Activated CD4-positive, alpha-beta T cell treated with anti-CD3 and anti-CD28 coated beads for 36 hours (primary cell): Measurements from ENCODE around the gene RAPGEF4. TPM values are rescaled to one million over a fixed set of nuclear protein-coding genes. Genes with fewer than 3 reads are reported as not detected.

Experiments
- ATAC-seq: fragments of 200-7000 bp; cut with Tn5 transposase; one replicate; pipeline ENCODE4 v1.10.0; 2021; ENCODE audit warnings: mild to moderate bottlenecking, moderate library complexity
- CTCF ChIA-PET: fragments of 350-600 bp; sonication (Branson Sonifier 250); formaldehyde crosslinking; loops from one replicate; lab custom pipeline; 2021; ENCODE audit warnings: antibody characterized with exemption; lab: Charles Lee
- POLR2A ChIA-PET: fragments of 350-600 bp; sonication (Branson Sonifier 250); formaldehyde crosslinking; loops from one replicate; lab custom pipeline; 2021; ENCODE audit warnings: antibody characterized with exemption, inconsistent platforms; lab: Charles Lee
- DNase-seq: peaks from one replicate; pipeline ENCODE4 v3.0.0-alpha.2; 2020
- H3K27ac Mint-ChIP-seq: one replicate; pipeline ENCODE4 v1.8.0; 2021; ENCODE audit warnings: mixed read lengths
- H3K27me3 Mint-ChIP-seq: one replicate; pipeline ENCODE4 v1.8.0; 2021; ENCODE audit warnings: mixed read lengths
- H3K36me3 Mint-ChIP-seq: one replicate; pipeline ENCODE4 v1.8.0; 2021; ENCODE audit warnings: low read depth, mixed read lengths
- H3K4me1 Mint-ChIP-seq: one replicate; pipeline ENCODE4 v1.8.0; 2021; ENCODE audit warnings: mixed read lengths
- H3K4me3 Mint-ChIP-seq: one replicate; pipeline ENCODE4 v1.8.0; 2021; ENCODE audit warnings: mild to moderate bottlenecking, moderate library complexity, mixed read lengths
- H3K9me3 Mint-ChIP-seq: one replicate; pipeline ENCODE4 v1.8.0; 2021; ENCODE audit warnings: low read depth, mixed read lengths
- intact Hi-C, 2 experiments: fragments of 100-400 bp; cut with DNase I in 1 of 2; cut with micrococcal nuclease in 1 of 2; formaldehyde crosslinking; loops; one replicate each; pipeline versions ENCODE4 v1.14.2 to v1.15.1; 2022 to 2024; cut with DNase I, micrococcal nuclease
- total RNA-seq, 2 experiments: library from RNA; stranded (reverse); gene quantifications; one replicate each; pipeline ENCODE4 v1.2.3, GENCODE V29; 2021

Gene RAPGEF4
- total RNA-seq, 2 experiments from 2014 or later: 0.28 to 0.50 TPM

- intact Hi-C loops: no loop called here
- POLR2A ChIA-PET: no interaction called here
- CTCF ChIA-PET: interaction anchor here (1.2 kb wide), 1 partner anchor 75 kb away, joined by 4 read pairs; no protein-coding TSS in a partner anchor
- DNase-seq: no peak
- Mint-ChIP-seq H3K27ac (no peak overlapping the region), H3K4me1 (peaks cover 3% of the 10 kb centered on the region), H3K4me3 (no peak overlapping the region), H3K36me3 (no peaks in the 10 kb centered on the region), H3K9me3 (no peaks in the 10 kb centered on the region), H3K27me3 (peaks cover 7% of the 10 kb centered on the region)
- ATAC-seq: no peak
Observed at GRCh38 chr2:172888714-172889669, 153.3 kb downstream of the RAPGEF4 start.

- Mint-ChIP-seq H3K27me3 (peaks cover 7% of the 10 kb centered on the region), H3K4me3 (no peak overlapping the region), H3K4me1 (peaks cover 3% of the 10 kb centered on the region), H3K9me3 (no peaks in the 10 kb centered on the region), H3K27ac (no peak overlapping the region), H3K36me3 (no peaks in the 10 kb centered on the region)
- intact Hi-C loops: no loop called here
- no peak for ATAC-seq
- CTCF ChIA-PET: no interaction called here
- no peak for DNase-seq
- POLR2A ChIA-PET: no interaction called here
Observed at GRCh38 chr2:172889768-172890430, 154.3 kb downstream of the RAPGEF4 start.

- DNase-seq: no peak
- Mint-ChIP-seq H3K27ac (no peak overlapping the region), H3K4me1 (peaks cover 3% of the 10 kb centered on the region), H3K36me3 (no peaks in the 10 kb centered on the region), H3K27me3 (peaks cover 8% of the 10 kb centered on the region), H3K9me3 (no peaks in the 10 kb centered on the region), H3K4me3 (no peak overlapping the region)
- ATAC-seq: no peak
- ChIA-PET CTCF (interaction anchor here (0.6 kb wide), 1 partner anchor 296 kb away, joined by 3 read pairs; no protein-coding TSS in a partner anchor), POLR2A (no interaction called here)
- intact Hi-C loops: no loop called here
Observed at GRCh38 chr2:172893111-172893510, 157.5 kb downstream of the RAPGEF4 start.

- DNase-seq (no peak), ATAC-seq (no peak)
- Mint-ChIP-seq H3K27me3 (peaks cover 8% of the 10 kb centered on the region), H3K9me3 (no peaks in the 10 kb centered on the region), H3K4me3 (no peak overlapping the region), H3K36me3 (no peaks in the 10 kb centered on the region), H3K27ac (no peak overlapping the region), H3K4me1 (peaks cover 3% of the 10 kb centered on the region)
- POLR2A ChIA-PET: no interaction called here
- intact Hi-C loops: no loop called here
- CTCF ChIA-PET: interaction anchor here (0.8 kb wide), 1 partner anchor 38 kb away, joined by 3 read pairs; no protein-coding TSS in a partner anchor
Observed at GRCh38 chr2:172893671-172894070, 158.0 kb downstream of the RAPGEF4 start.

- Mint-ChIP-seq H3K4me1 (peaks cover 2% of the 10 kb centered on the region), H3K9me3 (no peaks in the 10 kb centered on the region), H3K27me3 (peaks cover 7% of the 10 kb centered on the region), H3K36me3 (no peaks in the 10 kb centered on the region), H3K4me3 (no peak overlapping the region), H3K27ac (no peak overlapping the region)
- DNase-seq (no peak), ATAC-seq (no peak)
- CTCF ChIA-PET: interaction anchor here (1.0 to 1.2 kb wide), 2 partner anchors 30 to 276 kb away, joined by 3 read pairs; no protein-coding TSS in a partner anchor
- intact Hi-C loops: no loop called here
- POLR2A ChIA-PET: no interaction called here
Observed at GRCh38 chr2:172894689-172895387, 159.2 kb downstream of the RAPGEF4 start.

- ATAC-seq (no peak), DNase-seq (no peak)
- no peak overlapping the region for H3K27ac Mint-ChIP-seq
- ChIA-PET POLR2A (no interaction called here), CTCF (interaction anchor here (1.2 kb wide), 1 partner anchor 9 kb away, joined by 4 read pairs; no protein-coding TSS in a partner anchor)
- peaks cover 3% of the 10 kb centered on the region for H3K27me3 Mint-ChIP-seq
- intact Hi-C loops: no loop called here
- H3K36me3 Mint-ChIP-seq: no peaks in the 10 kb centered on the region
- no peaks in the 10 kb centered on the region for H3K9me3 Mint-ChIP-seq
- H3K4me3 Mint-ChIP-seq: no peak overlapping the region
- H3K4me1 Mint-ChIP-seq: no peaks in the 10 kb centered on the region
Observed at GRCh38 chr2:172896661-172897081, 161.0 kb downstream of the RAPGEF4 start.

- Mint-ChIP-seq H3K27ac (no peak overlapping the region), H3K36me3 (no peaks in the 10 kb centered on the region), H3K27me3 (peaks cover 3% of the 10 kb centered on the region), H3K4me3 (no peak overlapping the region), H3K4me1 (no peaks in the 10 kb centered on the region), H3K9me3 (no peaks in the 10 kb centered on the region)
- DNase-seq (no peak), ATAC-seq (no peak)
- intact Hi-C loops: no loop called here
- POLR2A ChIA-PET: no interaction called here
- CTCF ChIA-PET: interaction anchor here (1.1 kb wide), 1 partner anchor 32 kb away, joined by 3 read pairs; no protein-coding TSS in a partner anchor
Observed at GRCh38 chr2:172900871-172901270, 165.2 kb downstream of the RAPGEF4 start.

GRCh38 chr2:172901913-172902312 lies 166.3 kb downstream of the RAPGEF4 start:
- no peak for ATAC-seq
- ChIA-PET POLR2A (no interaction called here), CTCF (no interaction called here)
- Mint-ChIP-seq H3K27ac (no peak overlapping the region), H3K27me3 (peaks cover 3% of the 10 kb centered on the region), H3K9me3 (no peaks in the 10 kb centered on the region), H3K36me3 (no peaks in the 10 kb centered on the region), H3K4me1 (no peaks in the 10 kb centered on the region), H3K4me3 (no peak overlapping the region)
- intact Hi-C loops: no loop called here
- no peak for DNase-seq

GRCh38 chr2:172904236-172904635 lies 168.6 kb downstream of the RAPGEF4 start:
- CTCF ChIA-PET: no interaction called here
- POLR2A ChIA-PET: no interaction called here
- intact Hi-C loops: no loop called here
- no peak overlapping the region for H3K27ac Mint-ChIP-seq
- no peaks in the 10 kb centered on the region for H3K4me1 Mint-ChIP-seq
- DNase-seq (no peak), ATAC-seq (no peak)
- no peaks in the 10 kb centered on the region for H3K9me3 Mint-ChIP-seq
- H3K4me3 Mint-ChIP-seq: no peak overlapping the region
- no peaks in the 10 kb centered on the region for H3K27me3 Mint-ChIP-seq
- no peaks in the 10 kb centered on the region for H3K36me3 Mint-ChIP-seq

GRCh38 chr2:172905937-172906811 lies 170.5 kb downstream of the RAPGEF4 start:
- Mint-ChIP-seq H3K36me3 (no peaks in the 10 kb centered on the region), H3K4me3 (no peak overlapping the region), H3K9me3 (no peaks in the 10 kb centered on the region), H3K4me1 (no peaks in the 10 kb centered on the region), H3K27ac (no peak overlapping the region), H3K27me3 (no peaks in the 10 kb centered on the region)
- POLR2A ChIA-PET: no interaction called here
- intact Hi-C loops: no loop called here
- no peak for DNase-seq
- CTCF ChIA-PET: interaction anchor here (0.9 kb wide), 1 partner anchor 26 kb away, joined by 4 read pairs; no protein-coding TSS in a partner anchor
- no peak for ATAC-seq
